Mesenteric fat pad (tissue), 1 donor: ENCODE measurements around the gene NDUFAF3. TPM values are rescaled to one million over a fixed set of nuclear protein-coding genes. Genes with fewer than 3 reads are reported as not detected.
A peak's percentile ranks its signal among the peaks of the same experiment; 100 is the strongest.
"Not testable (repeated sequence)": the region's sequence is repeated elsewhere in the genome, so short reads cannot be mapped to it uniquely, and the experiment has no call there.

ENCODE experiments used
- DNase-seq: peaks from one replicate; pipeline ENCODE4 v3.0.0-alpha.2; 2020; ENCODE audit warnings: low spot score
- total RNA-seq: library from RNA; stranded (reverse); fragmentation: NEBNext Ultra II Directional; extraction: Animal tissue kit (Norgen Biotek cat#: 25700); gene quantifications from one replicate; pipeline ENCODE4 v1.2.1, GENCODE V29; 2021
- donor health status: DM: yes; HTN: yes; CAD: no.

NDUFAF3 gene
- total RNA-seq, 1 donor from 2014 or later = 102 TPM

GRCh38 chr3:48999085-48999858 lies 22.6 kb upstream of the NDUFAF3 start:
- no peak for DNase-seq

GRCh38 chr3:49001155-49001554 lies 20.8 kb upstream of the NDUFAF3 start:
- no peak for DNase-seq

GRCh38 chr3:49004352-49005302 lies 17.3 kb upstream of the NDUFAF3 start:
- DNase-seq = no peak

- DNase-seq = no peak
Measured at GRCh38 chr3:49005303-49005680, 16.6 kb upstream of the NDUFAF3 start.

- DNase-seq = no peak
Measured at GRCh38 chr3:49005998-49006397, 15.9 kb upstream of the NDUFAF3 start.

GRCh38 chr3:49006408-49007067 lies 15.4 kb upstream of the NDUFAF3 start:
- DNase-seq = no peak

GRCh38 chr3:49007068-49007770 lies 14.7 kb upstream of the NDUFAF3 start, which contains the start of gene WDR6:
Gene WDR6 (plus strand): TSS chr3:49007391. CDS start chr3:49007432, 41 bp downstream.
- peak; percentile 99 for DNase-seq

GRCh38 chr3:49007771-49008528 lies 14.0 kb upstream of the NDUFAF3 start:
- peak; percentile 96 for DNase-seq

GRCh38 chr3:49008627-49009026 lies 13.3 kb upstream of the NDUFAF3 start:
- not testable (repeated sequence) for DNase-seq

GRCh38 chr3:49009396-49009795 lies 12.5 kb upstream of the NDUFAF3 start:
- no peak for DNase-seq

- no peak for DNase-seq
Measured at GRCh38 chr3:49012441-49013017, 9.4 kb upstream of the NDUFAF3 start.

GRCh38 chr3:49013113-49013737 lies 8.7 kb upstream of the NDUFAF3 start:
- no peak for DNase-seq

- DNase-seq = no peak
Measured at GRCh38 chr3:49013738-49014660, 7.9 kb upstream of the NDUFAF3 start.

- no peak for DNase-seq
Measured at GRCh38 chr3:49015072-49015471, 6.8 kb upstream of the NDUFAF3 start.

- DNase-seq = no peak
Measured at GRCh38 chr3:49015765-49016164, 6.2 kb upstream of the NDUFAF3 start.

GRCh38 chr3:49016414-49017228 lies 5.3 kb upstream of the NDUFAF3 start:
- no peak for DNase-seq

GRCh38 chr3:49017229-49017970 lies 4.5 kb upstream of the NDUFAF3 start:
- DNase-seq = no peak
